ENCODE results near the gene SURF4.

DNA sequence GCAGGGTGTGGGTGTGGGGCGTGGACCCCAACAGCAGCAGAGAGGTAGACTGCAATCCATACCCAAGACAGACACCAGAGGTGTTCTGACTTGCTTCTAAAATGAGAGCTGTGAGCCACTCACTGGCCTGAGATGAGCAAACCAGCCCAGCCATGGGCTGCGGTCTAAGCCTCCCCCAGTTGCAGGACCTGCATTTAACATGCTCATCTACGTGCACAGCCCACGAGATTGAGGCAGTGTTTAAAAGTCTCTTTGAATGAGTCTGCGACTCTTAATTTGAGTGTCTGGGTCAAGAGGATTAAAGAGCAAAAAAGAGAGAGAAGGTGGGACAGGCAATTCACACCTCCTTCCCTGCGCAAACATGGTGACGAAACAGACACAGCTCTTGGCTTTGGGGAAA, 5.9 kb downstream of the SURF4 start:
- TF ChIP-seq POLR2A (IDR thresholded peaks at IDR 0.05) = no peak
- TF ChIP-seq, protein P1, sequence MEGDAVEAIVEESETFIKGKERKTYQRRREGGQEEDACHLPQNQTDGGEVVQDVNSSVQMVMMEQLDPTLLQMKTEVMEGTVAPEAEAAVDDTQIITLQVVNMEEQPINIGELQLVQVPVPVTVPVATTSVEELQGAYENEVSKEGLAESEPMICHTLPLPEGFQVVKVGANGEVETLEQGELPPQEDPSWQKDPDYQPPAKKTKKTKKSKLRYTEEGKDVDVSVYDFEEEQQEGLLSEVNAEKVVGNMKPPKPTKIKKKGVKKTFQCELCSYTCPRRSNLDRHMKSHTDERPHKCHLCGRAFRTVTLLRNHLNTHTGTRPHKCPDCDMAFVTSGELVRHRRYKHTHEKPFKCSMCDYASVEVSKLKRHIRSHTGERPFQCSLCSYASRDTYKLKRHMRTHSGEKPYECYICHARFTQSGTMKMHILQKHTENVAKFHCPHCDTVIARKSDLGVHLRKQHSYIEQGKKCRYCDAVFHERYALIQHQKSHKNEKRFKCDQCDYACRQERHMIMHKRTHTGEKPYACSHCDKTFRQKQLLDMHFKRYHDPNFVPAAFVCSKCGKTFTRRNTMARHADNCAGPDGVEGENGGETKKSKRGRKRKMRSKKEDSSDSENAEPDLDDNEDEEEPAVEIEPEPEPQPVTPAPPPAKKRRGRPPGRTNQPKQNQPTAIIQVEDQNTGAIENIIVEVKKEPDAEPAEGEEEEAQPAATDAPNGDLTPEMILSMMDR (IDR thresholded peaks at IDR 0.05 in 8 of 11, conservative IDR thresholded peaks at IDR 0.05 in 3 of 11) = no peak
